Chondrocyte (in vitro differentiated cells): ENCODE data around the gene KDM4B. TPM values are rescaled to one million over a fixed set of nuclear protein-coding genes. Genes with fewer than 3 reads are reported as not detected.

Source experiments
- DNase-seq: peaks from one replicate; pipeline ENCODE4 v3.0.0; 2021; ENCODE audit warnings: mixed read lengths, low spot score
- H3K27ac Mint-ChIP-seq: one replicate; pipeline ENCODE4 v1.8.0; 2021; ENCODE audit warnings: mild to moderate bottlenecking, moderate library complexity, mixed read lengths; ENCODE audit not compliant: unreplicated experiment
- H3K27me3 Mint-ChIP-seq: 2 replicates; pipeline ENCODE4 v1.8.0; 2021; ENCODE audit warnings: low read depth, mixed read lengths
- H3K36me3 Mint-ChIP-seq: 2 replicates; pipeline ENCODE4 v1.8.0; 2021; ENCODE audit warnings: low read depth, mixed read lengths
- H3K4me1 Mint-ChIP-seq: 2 replicates; pipeline ENCODE4 v1.8.0; 2021; ENCODE audit warnings: low read depth, mild to moderate bottlenecking, mixed read lengths
- H3K4me3 Mint-ChIP-seq: one replicate; pipeline ENCODE4 v1.8.0; 2021; ENCODE audit warnings: mild to moderate bottlenecking, moderate library complexity, mixed read lengths; ENCODE audit not compliant: unreplicated experiment
- H3K9me3 Mint-ChIP-seq: 2 replicates; pipeline ENCODE4 v1.8.0; 2021; ENCODE audit warnings: low read depth, mixed read lengths
- total RNA-seq: library from RNA; stranded (reverse); gene quantifications from 3 replicates; pipeline ENCODE4 v1.2.1, GENCODE V29; 2021
- TF ChIP-seq, protein P1 (sequence below): fragments of 200-600 bp; sonication (generic); IDR thresholded peaks from 2 replicates; pipeline ENCODE4 v1.5.0; 2021; ENCODE audit warnings: antibody characterized with exemption, mild to moderate bottlenecking, moderate library complexity

KDM4B gene
- total RNA-seq, 1 donor from 2014 or later, result 52.2 TPM

DNA sequence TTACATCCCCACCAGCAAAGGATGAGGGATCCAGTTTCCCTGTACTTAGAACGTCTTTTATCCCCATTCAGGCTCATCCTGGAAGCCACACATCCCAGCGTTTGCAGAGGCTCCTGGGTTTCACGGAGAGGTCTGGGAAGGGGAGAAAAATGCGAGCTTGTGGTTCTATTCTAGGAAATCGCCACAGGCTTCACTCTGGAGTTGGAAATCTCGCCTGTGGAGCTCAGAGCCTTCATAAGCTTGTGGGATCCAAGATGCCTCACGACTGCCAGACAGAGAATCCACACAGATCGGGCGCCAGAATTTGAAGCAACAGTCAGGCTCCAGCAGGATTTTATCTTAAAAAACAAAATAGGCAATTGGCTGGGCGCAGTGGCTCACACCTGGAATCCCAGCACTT is 213.8 kb downstream of the KDM4B start:
- Mint-ChIP-seq H3K27ac (no peak overlapping the region), H3K4me3 (no peak overlapping the region), H3K4me1 (peaks cover 5% of the 10 kb centered on the region), H3K27me3 (no peaks in the 10 kb centered on the region), H3K36me3 (no peaks in the 10 kb centered on the region), H3K9me3 (no peaks in the 10 kb centered on the region)
- TF ChIP-seq, protein P1, sequence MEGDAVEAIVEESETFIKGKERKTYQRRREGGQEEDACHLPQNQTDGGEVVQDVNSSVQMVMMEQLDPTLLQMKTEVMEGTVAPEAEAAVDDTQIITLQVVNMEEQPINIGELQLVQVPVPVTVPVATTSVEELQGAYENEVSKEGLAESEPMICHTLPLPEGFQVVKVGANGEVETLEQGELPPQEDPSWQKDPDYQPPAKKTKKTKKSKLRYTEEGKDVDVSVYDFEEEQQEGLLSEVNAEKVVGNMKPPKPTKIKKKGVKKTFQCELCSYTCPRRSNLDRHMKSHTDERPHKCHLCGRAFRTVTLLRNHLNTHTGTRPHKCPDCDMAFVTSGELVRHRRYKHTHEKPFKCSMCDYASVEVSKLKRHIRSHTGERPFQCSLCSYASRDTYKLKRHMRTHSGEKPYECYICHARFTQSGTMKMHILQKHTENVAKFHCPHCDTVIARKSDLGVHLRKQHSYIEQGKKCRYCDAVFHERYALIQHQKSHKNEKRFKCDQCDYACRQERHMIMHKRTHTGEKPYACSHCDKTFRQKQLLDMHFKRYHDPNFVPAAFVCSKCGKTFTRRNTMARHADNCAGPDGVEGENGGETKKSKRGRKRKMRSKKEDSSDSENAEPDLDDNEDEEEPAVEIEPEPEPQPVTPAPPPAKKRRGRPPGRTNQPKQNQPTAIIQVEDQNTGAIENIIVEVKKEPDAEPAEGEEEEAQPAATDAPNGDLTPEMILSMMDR, result no peak
- no peak for DNase-seq

DNA sequence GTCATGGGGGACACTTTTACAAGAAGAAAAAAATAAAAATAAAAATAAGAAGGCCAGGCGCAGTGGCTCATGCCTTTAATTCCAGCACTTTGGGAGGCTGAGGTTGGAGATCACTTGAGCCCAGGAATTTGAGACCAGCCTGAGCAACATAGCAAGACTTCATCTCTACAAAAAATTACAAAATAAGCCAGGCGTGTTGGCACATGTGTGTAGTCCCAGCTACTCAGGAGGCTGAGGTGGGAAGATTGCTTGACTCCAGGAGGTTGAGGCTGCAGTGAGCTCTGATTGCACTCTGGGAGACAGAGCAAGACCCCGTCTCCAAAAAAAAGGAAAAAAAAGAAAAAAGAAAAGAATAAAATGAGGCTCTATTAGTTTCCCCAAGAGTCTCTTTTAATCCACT is 214.7 kb downstream of the KDM4B start:
- no peak for DNase-seq
- peaks cover 5% of the 10 kb centered on the region for H3K4me1 Mint-ChIP-seq
- TF ChIP-seq, protein P1, result no peak
- H3K4me3 Mint-ChIP-seq, result no peak overlapping the region
- no peaks in the 10 kb centered on the region for H3K36me3 Mint-ChIP-seq
- H3K27me3 Mint-ChIP-seq, result no peaks in the 10 kb centered on the region
- H3K9me3 Mint-ChIP-seq, result no peaks in the 10 kb centered on the region
- no peak overlapping the region for H3K27ac Mint-ChIP-seq

DNA sequence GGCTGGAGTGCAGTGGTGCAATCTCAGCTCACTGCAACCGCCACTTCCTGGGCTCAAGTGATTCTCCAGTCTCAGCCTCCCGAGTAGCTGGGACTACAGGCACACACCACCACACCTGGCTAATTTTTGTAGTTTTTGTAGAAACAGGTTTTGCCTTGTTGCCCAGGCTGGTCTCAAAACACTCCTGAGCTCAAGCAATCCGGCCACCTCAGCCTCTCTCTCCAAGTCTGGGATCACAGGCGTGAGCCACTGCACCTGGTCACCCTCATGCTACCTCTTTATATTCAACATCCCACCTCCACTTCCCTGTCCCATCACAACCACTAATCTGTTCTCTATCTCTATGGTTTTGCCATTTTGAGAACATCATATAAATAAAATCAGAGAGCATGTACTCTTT is 216.0 kb downstream of the KDM4B start:
- peaks cover 5% of the 10 kb centered on the region for H3K4me1 Mint-ChIP-seq
- no peaks in the 10 kb centered on the region for H3K9me3 Mint-ChIP-seq
- no peak overlapping the region for H3K4me3 Mint-ChIP-seq
- no peaks in the 10 kb centered on the region for H3K36me3 Mint-ChIP-seq
- no peak overlapping the region for H3K27ac Mint-ChIP-seq
- no peaks in the 10 kb centered on the region for H3K27me3 Mint-ChIP-seq
- TF ChIP-seq, protein P1, result no peak
- no peak for DNase-seq

DNA sequence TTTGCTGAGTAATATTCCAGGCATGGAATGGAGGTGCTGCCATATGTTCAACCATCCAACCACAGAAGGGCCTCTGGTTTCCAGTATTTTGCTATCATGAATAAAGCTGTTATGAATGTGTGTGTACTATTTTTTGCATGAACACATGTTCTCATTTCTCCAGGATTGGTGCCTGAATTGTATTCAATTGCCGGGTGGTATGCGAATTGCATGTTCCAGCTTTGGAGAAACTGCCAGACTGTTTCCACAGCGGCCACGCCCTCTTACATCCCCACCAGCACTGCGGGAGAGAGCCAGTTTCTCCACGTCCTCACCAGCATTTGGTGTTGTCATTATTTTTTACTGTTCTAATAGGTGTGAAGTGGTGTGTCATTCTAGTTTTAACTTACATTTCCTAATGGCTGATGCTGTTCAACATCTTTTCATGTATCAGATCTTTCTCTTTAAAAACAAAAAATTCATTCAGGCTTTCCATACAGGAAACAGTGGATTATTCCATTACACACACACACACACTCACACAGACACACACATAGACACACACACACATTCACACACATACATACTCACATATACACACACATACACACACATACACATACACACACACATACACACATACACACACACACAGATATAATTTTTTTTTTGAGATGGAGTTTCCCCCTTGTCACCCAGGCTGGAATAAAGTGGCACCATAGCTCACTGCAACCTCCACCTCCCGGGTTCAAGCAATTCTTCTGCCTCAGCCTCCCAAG is 217.6 kb downstream of the KDM4B start:
- no peak for DNase-seq
- peaks cover 5% of the 10 kb centered on the region for H3K4me1 Mint-ChIP-seq
- H3K27me3 Mint-ChIP-seq, result no peaks in the 10 kb centered on the region
- TF ChIP-seq, protein P1, result no peak
- H3K4me3 Mint-ChIP-seq, result no peak overlapping the region
- H3K9me3 Mint-ChIP-seq, result no peaks in the 10 kb centered on the region
- peak overlapping the region; percentile 13 for H3K27ac Mint-ChIP-seq
- no peaks in the 10 kb centered on the region for H3K36me3 Mint-ChIP-seq

DNA sequence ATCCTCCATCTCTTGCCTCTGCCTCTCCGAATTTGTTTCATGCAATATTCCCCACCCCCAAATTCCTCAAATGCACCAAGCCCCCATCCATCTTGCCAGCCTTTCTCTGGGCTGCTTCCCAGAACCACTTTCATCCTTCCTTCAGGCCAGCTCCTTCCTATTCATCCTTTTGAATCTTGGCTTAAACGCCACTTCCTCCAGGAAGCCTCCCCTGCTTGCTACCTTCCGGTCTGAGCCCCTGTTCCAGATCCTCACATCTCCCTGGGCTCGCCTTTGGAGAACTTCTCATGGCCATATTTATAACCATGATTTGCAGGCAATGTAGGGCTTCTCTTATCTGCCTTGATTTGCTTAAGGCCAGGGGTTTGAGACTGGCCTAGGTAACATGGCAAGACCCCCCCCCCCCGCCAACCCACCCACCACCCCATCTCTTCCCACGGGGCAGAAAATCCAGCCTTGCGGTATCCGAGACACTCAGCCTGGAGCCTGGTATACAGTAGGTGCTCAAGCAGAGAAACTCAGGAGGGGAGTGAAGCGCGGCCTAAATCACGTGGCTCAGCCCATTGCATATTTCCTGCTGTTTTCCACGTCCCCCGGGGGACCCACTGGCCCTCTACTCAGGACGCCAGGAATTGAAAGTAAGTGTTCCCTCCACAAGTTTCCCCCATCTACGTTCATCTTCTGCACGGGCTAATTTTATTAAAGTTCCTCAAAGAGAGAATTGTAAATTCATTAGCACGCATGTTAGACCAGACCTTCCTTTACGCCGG is 219.8 kb downstream of the KDM4B start:
- TF ChIP-seq, protein P1, result no peak
- Mint-ChIP-seq H3K4me1 (peaks cover 5% of the 10 kb centered on the region), H3K27ac (no peak overlapping the region), H3K27me3 (no peaks in the 10 kb centered on the region), H3K36me3 (no peaks in the 10 kb centered on the region), H3K9me3 (no peaks in the 10 kb centered on the region), H3K4me3 (no peak overlapping the region)
- no peak for DNase-seq
